Measurements from ENCODE around the gene FGF6. TPM values are rescaled to one million over a fixed set of nuclear protein-coding genes. Genes with fewer than 3 reads are reported as not detected.

FGF6 gene
- total RNA-seq, 1 donor from 2014 or later, result not detected

- H3K9me3 Mint-ChIP-seq, result no peaks in the 10 kb centered on the region
- H3K36me3 Mint-ChIP-seq (ENCODE audit: low read depth), result no peaks in the 10 kb centered on the region
- peaks cover 13% of the 10 kb centered on the region for H3K4me1 Mint-ChIP-seq (ENCODE audit: low read depth)
- H3K27me3 Mint-ChIP-seq (ENCODE audit: insufficient read depth), result peaks cover 26% of the 10 kb centered on the region
- H3K27ac Mint-ChIP-seq, result no peak overlapping the region
- intact Hi-C loops (cut with micrococcal nuclease), result no loop called here
- DNase-seq (ENCODE audit: low spot score), result no peak
- H3K4me3 Mint-ChIP-seq, result no peak overlapping the region
These were observed 4.0 kb downstream of the FGF6 start for GRCh38 chr12:4441355-4442335.

GRCh38 chr12:4440187-4440941, 5.3 kb downstream of the FGF6 start:
- H3K9me3 Mint-ChIP-seq, result no peaks in the 10 kb centered on the region
- peaks cover 27% of the 10 kb centered on the region for H3K27me3 Mint-ChIP-seq (ENCODE audit: insufficient read depth)
- H3K4me1 Mint-ChIP-seq (ENCODE audit: low read depth), result peaks cover 13% of the 10 kb centered on the region
- no peak overlapping the region for H3K4me3 Mint-ChIP-seq
- no peak for DNase-seq (ENCODE audit: low spot score)
- intact Hi-C loops (cut with micrococcal nuclease), result no loop called here
- no peaks in the 10 kb centered on the region for H3K36me3 Mint-ChIP-seq (ENCODE audit: low read depth)
- no peak overlapping the region for H3K27ac Mint-ChIP-seq

- Mint-ChIP-seq H3K4me1 (ENCODE audit: low read depth) (peaks cover 13% of the 10 kb centered on the region), H3K4me3 (no peak overlapping the region), H3K27ac (no peak overlapping the region), H3K27me3 (ENCODE audit: insufficient read depth) (peaks cover 27% of the 10 kb centered on the region), H3K36me3 (ENCODE audit: low read depth) (no peaks in the 10 kb centered on the region), H3K9me3 (no peaks in the 10 kb centered on the region)
- DNase-seq (ENCODE audit: low spot score), result no peak
- intact Hi-C loops (cut with micrococcal nuclease), result no loop called here
These were observed 5.9 kb downstream of the FGF6 start for GRCh38 chr12:4439736-4440135.

GRCh38 chr12:4438834-4439596, 6.6 kb downstream of the FGF6 start:
- Mint-ChIP-seq H3K4me3 (no peak overlapping the region), H3K27ac (no peak overlapping the region), H3K4me1 (ENCODE audit: low read depth) (peaks cover 13% of the 10 kb centered on the region), H3K9me3 (no peaks in the 10 kb centered on the region), H3K27me3 (ENCODE audit: insufficient read depth) (peaks cover 21% of the 10 kb centered on the region), H3K36me3 (ENCODE audit: low read depth) (no peaks in the 10 kb centered on the region)
- no peak for DNase-seq (ENCODE audit: low spot score)
- intact Hi-C loops (cut with micrococcal nuclease), result no loop called here

- no peak for DNase-seq (ENCODE audit: low spot score)
- intact Hi-C loops (cut with micrococcal nuclease), result no loop called here
- Mint-ChIP-seq H3K36me3 (ENCODE audit: low read depth) (no peaks in the 10 kb centered on the region), H3K9me3 (no peaks in the 10 kb centered on the region), H3K27ac (no peak overlapping the region), H3K4me3 (no peak overlapping the region), H3K27me3 (ENCODE audit: insufficient read depth) (peaks cover 17% of the 10 kb centered on the region), H3K4me1 (ENCODE audit: low read depth) (peaks cover 13% of the 10 kb centered on the region)
These were observed 10.1 kb downstream of the FGF6 start for GRCh38 chr12:4435537-4435936.

GRCh38 chr12:4434706-4435425, 10.7 kb downstream of the FGF6 start:
- Mint-ChIP-seq H3K4me1 (ENCODE audit: low read depth) (peaks cover 13% of the 10 kb centered on the region), H3K27me3 (ENCODE audit: insufficient read depth) (peaks cover 17% of the 10 kb centered on the region), H3K4me3 (no peak overlapping the region), H3K27ac (no peak overlapping the region), H3K9me3 (no peaks in the 10 kb centered on the region), H3K36me3 (ENCODE audit: low read depth) (no peaks in the 10 kb centered on the region)
- DNase-seq (ENCODE audit: low spot score), result no peak
- intact Hi-C loops (cut with micrococcal nuclease), result no loop called here

GRCh38 chr12:4434301-4434700, 11.3 kb downstream of the FGF6 start:
- no peaks in the 10 kb centered on the region for H3K36me3 Mint-ChIP-seq (ENCODE audit: low read depth)
- intact Hi-C loops (cut with micrococcal nuclease), result no loop called here

GRCh38 chr12:4433745-4434058, 11.9 kb downstream of the FGF6 start:
- peaks cover 12% of the 10 kb centered on the region for H3K27me3 Mint-ChIP-seq (ENCODE audit: insufficient read depth)
- peaks cover 1% of the 10 kb centered on the region for H3K4me1 Mint-ChIP-seq (ENCODE audit: low read depth)
- no peaks in the 10 kb centered on the region for H3K36me3 Mint-ChIP-seq (ENCODE audit: low read depth)
- H3K9me3 Mint-ChIP-seq, result no peaks in the 10 kb centered on the region
- H3K4me3 Mint-ChIP-seq, result no peak overlapping the region
- DNase-seq (ENCODE audit: low spot score), result no peak
- H3K27ac Mint-ChIP-seq, result no peak overlapping the region
- intact Hi-C loops (cut with micrococcal nuclease), result no loop called here

More at GRCh38 chr12:4434301-4434700, 11.3 kb downstream of the FGF6 start:
- Mint-ChIP-seq H3K4me3 (no peak overlapping the region), H3K27me3 (ENCODE audit: insufficient read depth) (peaks cover 17% of the 10 kb centered on the region), H3K27ac (no peak overlapping the region), H3K4me1 (ENCODE audit: low read depth) (peaks cover 7% of the 10 kb centered on the region), H3K9me3 (no peaks in the 10 kb centered on the region)
- DNase-seq (ENCODE audit: low spot score), result no peak

- H3K36me3 Mint-ChIP-seq (ENCODE audit: low read depth), result no peaks in the 10 kb centered on the region
These were observed 12.5 kb downstream of the FGF6 start for GRCh38 chr12:4432878-4433744.

GRCh38 chr12:4431866-4432265, 13.7 kb downstream of the FGF6 start:
- H3K9me3 Mint-ChIP-seq, result no peaks in the 10 kb centered on the region
- H3K27ac Mint-ChIP-seq, result no peak overlapping the region
- H3K36me3 Mint-ChIP-seq (ENCODE audit: low read depth), result no peaks in the 10 kb centered on the region
- no peak for DNase-seq (ENCODE audit: low spot score)
- no peak overlapping the region for H3K4me3 Mint-ChIP-seq
- peaks cover 5% of the 10 kb centered on the region for H3K27me3 Mint-ChIP-seq (ENCODE audit: insufficient read depth)
- intact Hi-C loops (cut with micrococcal nuclease), result no loop called here
- no peaks in the 10 kb centered on the region for H3K4me1 Mint-ChIP-seq (ENCODE audit: low read depth)

More at GRCh38 chr12:4432878-4433744, 12.5 kb downstream of the FGF6 start:
- intact Hi-C loops (cut with micrococcal nuclease), result no loop called here
- Mint-ChIP-seq H3K27ac (no peak overlapping the region), H3K4me1 (ENCODE audit: low read depth) (no peaks in the 10 kb centered on the region), H3K4me3 (no peak overlapping the region), H3K9me3 (no peaks in the 10 kb centered on the region), H3K27me3 (ENCODE audit: insufficient read depth) (peaks cover 10% of the 10 kb centered on the region)
- no peak for DNase-seq (ENCODE audit: low spot score)

- Mint-ChIP-seq H3K36me3 (ENCODE audit: low read depth) (no peaks in the 10 kb centered on the region), H3K9me3 (no peaks in the 10 kb centered on the region), H3K27me3 (ENCODE audit: insufficient read depth) (peaks cover 2% of the 10 kb centered on the region), H3K4me1 (ENCODE audit: low read depth) (no peaks in the 10 kb centered on the region), H3K27ac (no peak overlapping the region), H3K4me3 (no peak overlapping the region)
- intact Hi-C loops (cut with micrococcal nuclease), result no loop called here
- no peak for DNase-seq (ENCODE audit: low spot score)
These were observed 14.2 kb downstream of the FGF6 start for GRCh38 chr12:4431436-4431835.

Measured in activated T-helper 1 cell treated with anti-CD3 and anti-CD28 coated beads, Interleukin-12 subunit alpha, Interleukin-12 subunit beta, Interleukin-2, Interleukin-4 antibody, amounts not matched to agents 30 ng/mL and 10 ng/mL and 1 ng/mL, durations not matched to agents 14 hours and 24 hours and 36 hours (primary cell).